Lower leg skin (tissue), 4 donors: ENCODE results near the gene RBCK1. TPM values are rescaled to one million over a fixed set of nuclear protein-coding genes. Genes with fewer than 3 reads are reported as not detected.

Experiments
- DNase-seq, 2 donors: peaks; one replicate each; pipeline ENCODE4 v3.0.0-alpha.2; 2019; ENCODE audit warnings: low spot score in 2 of 2
- H3K4me3 ChIP-seq: fragments of 200-600 bp; sonication (generic); 2 replicates; pipeline ENCODE4 v1.5.1; 2017; ENCODE audit warnings: mild to moderate bottlenecking, low read depth; ENCODE audit not compliant: poor library complexity, severe bottlenecking
- CTCF ChIP-seq, 3 donors: fragments of 450-650 bp; IDR thresholded peaks; one replicate each; pipeline ENCODE4 v1.5.1; 2016; ENCODE audit warnings: antibody characterized with exemption in 3 of 3, mild to moderate bottlenecking in 3 of 3, moderate library complexity in 2 of 3
- POLR2A ChIP-seq, 2 donors: fragments of 450-650 bp; IDR thresholded peaks; one replicate each; pipeline ENCODE4 v1.6.1; 2016 to 2017; ENCODE audit warnings: antibody characterized with exemption in 2 of 2, mild to moderate bottlenecking in 1 of 2, moderate library complexity in 1 of 2
- WGBS, 2 donors: methylation state at CpG; one replicate each; pipeline ENCODE4 v1.1.5; 2018; 5-methylcytosine and 5-hydroxymethylcytosine counted together
- intact Hi-C: fragments of 100-400 bp; cut with DNase I; formaldehyde crosslinking; loops from one replicate; pipeline ENCODE4 v1.15.0; 2023; ENCODE audit warnings: low total_unique reads
- total RNA-seq, 4 donors: library from RNA; depleted of rRNA; stranded (reverse); fragments of >200 nt; gene quantifications; one replicate each; pipeline ENCODE4 v1.1.0, GENCODE V29; 2016

RBCK1 gene
- total RNA-seq, 4 donors from 2014 or later: 65.2 to 90.1 (median 77.1) TPM

GRCh38 chr20:431012-431904 is 23.2 kb downstream of the RBCK1 start:
- 70 to 73% methylated on average over 17 of the region's 17 CpGs for WGBS, 2 donors
- TF ChIP-seq CTCF (IDR thresholded peaks at IDR 0.05): no peak
- no peak for TF ChIP-seq POLR2A (IDR thresholded peaks at IDR 0.05)
- intact Hi-C loops: no loop called here
- H3K4me3 ChIP-seq: no peak overlapping the region
- DNase-seq: peak in 1 of 2 donors; percentile 85

GRCh38 chr20:432208-432607 is 24.1 kb downstream of the RBCK1 start:
- no peak overlapping the region for H3K4me3 ChIP-seq
- intact Hi-C loops: no loop called here
- no peak for TF ChIP-seq CTCF (IDR thresholded peaks at IDR 0.05)
- no peak for TF ChIP-seq POLR2A (IDR thresholded peaks at IDR 0.05)
- WGBS, 2 donors: 91% methylated on average over 7 to 13 of the region's 13 CpGs
- DNase-seq: peak in 1 of 2 donors; percentile 81

- H3K4me3 ChIP-seq: no peak overlapping the region
- intact Hi-C loops: no loop called here
- DNase-seq: peak in 1 of 2 donors; percentile 73
- TF ChIP-seq CTCF (IDR thresholded peaks at IDR 0.05) (no peak), POLR2A (IDR thresholded peaks at IDR 0.05) (no peak)
- 85 to 91% methylated on average over 10 to 11 of the region's 11 CpGs for WGBS, 2 donors
These were observed 24.7 kb downstream of the RBCK1 start for GRCh38 chr20:432677-433299.

- no peak overlapping the region for H3K4me3 ChIP-seq
- 72 to 83% methylated on average over 12 of the region's 12 CpGs for WGBS, 2 donors
- intact Hi-C loops: no loop called here
- TF ChIP-seq CTCF (IDR thresholded peaks at IDR 0.05) (no peak), POLR2A (IDR thresholded peaks at IDR 0.05) (no peak)
- DNase-seq: peak in 1 of 2 donors; percentile 60
These were observed 25.3 kb downstream of the RBCK1 start for GRCh38 chr20:433300-433975.

GRCh38 chr20:434221-434620 is 26.1 kb downstream of the RBCK1 start:
- TF ChIP-seq POLR2A (IDR thresholded peaks at IDR 0.05): no peak
- TF ChIP-seq CTCF (IDR thresholded peaks at IDR 0.05): no peak
- H3K4me3 ChIP-seq: no peak overlapping the region
- DNase-seq: peak in 1 of 2 donors; percentile 57
- intact Hi-C loops: no loop called here
- WGBS, 2 donors: 55 to 66% methylated on average over 11 of the region's 11 CpGs
